K562 (cell line): ENCODE results near the gene ABI2. TPM values are rescaled to one million over a fixed set of nuclear protein-coding genes. Genes with fewer than 3 reads are reported as not detected.

ENCODE experiments used
- ATAC-seq: fragments of 200-7000 bp; cut with Tn5 transposase; 3 replicates; pipeline ENCODE4 v1.9.1; 2020; ENCODE audit warnings: moderate library complexity
- BruUV-seq: library from RNA; stranded (reverse); fragments of 400-500 nt; replicated peaks from 2 replicates; lab custom pipeline; 2021; lab: Mats Ljungman, UMichigan
- CTCF ChIA-PET: fragments of 300-600 bp; formaldehyde crosslinking; extraction: SDS; loops from one replicate; lab custom pipeline; 2021; ENCODE audit warnings: low intra/inter-chr PET ratio; lab: Yijun Ruan, JAX
- POLR2A ChIA-PET: fragments of 300-600, 350-650 bp; sonication (Branson Sonifier 250); formaldehyde crosslinking; extraction: SDS; loops from one replicate; lab custom pipeline; 2021; ENCODE audit warnings: antibody characterized with exemption, inconsistent platforms; lab: Yijun Ruan, JAX
- DNase-seq, 4 experiments: peaks; one replicate each; pipeline versions ENCODE4 v3.0.0 to v3.0.0-alpha.2; 2011 to 2018; ENCODE audit warnings: low spot score in 3 of 4, mixed read lengths in 3 of 4; ENCODE audit errors: extremely low read depth in 1 of 4
- FAIRE-seq: peaks from 2 replicates; lab custom pipeline; 2011; peaks lifted over from hg19 to GRCh38; lab: Jason Lieb, UNC
- H2AFZ ChIP-seq: 2 replicates; pipeline ENCODE4 v1.6.0; 2011; ENCODE audit warnings: low read depth, low read length, control low read depth, inconsistent platforms
- H3K27ac ChIP-seq: fragments of 200-600 bp; 3 replicates; pipeline ENCODE4 v1.8.0; 2011; ENCODE audit warnings: low read depth, mild to moderate bottlenecking, control low read depth, inconsistent platforms, low read length, moderate library complexity, mixed read lengths; ENCODE audit errors: extremely low read depth
- H3K27me3 ChIP-seq, 2 experiments: fragments of 300-600 bp in 1 of 2; 2 replicates in 1 of 2; 3 replicates in 1 of 2; pipeline versions ENCODE4 v1.6.0 to v1.8.0; 2011; ENCODE audit warnings: inconsistent platforms in 2 of 2, low read length in 2 of 2, mild to moderate bottlenecking in 1 of 2, mixed read lengths in 1 of 2, moderate library complexity in 1 of 2; ENCODE audit not compliant: control insufficient read depth in 2 of 2, insufficient read depth in 2 of 2
- H3K36me3 ChIP-seq: fragments of 300-600 bp; 3 replicates; pipeline ENCODE4 v1.8.0; 2011; ENCODE audit warnings: mild to moderate bottlenecking, low read length, inconsistent platforms; ENCODE audit not compliant: control insufficient read depth, insufficient read depth
- H3K4me1 ChIP-seq, 2 experiments: fragments of 200-600 bp in 1 of 2; replicated peaks in 1 of 2; 2 replicates in 1 of 2; 3 replicates in 1 of 2; pipeline versions ENCODE4 v1.5.1 to v1.8.0; 2011; ENCODE audit warnings: inconsistent platforms in 2 of 2, low read length in 2 of 2, mild to moderate bottlenecking in 1 of 2, mixed read lengths in 1 of 2, moderate library complexity in 1 of 2; ENCODE audit not compliant: control insufficient read depth in 2 of 2, insufficient read depth in 2 of 2
- H3K4me2 ChIP-seq: 2 replicates; pipeline ENCODE4 v1.6.1; 2011; ENCODE audit warnings: low read length, control low read depth, inconsistent platforms, mixed read lengths; ENCODE audit not compliant: insufficient read depth
- H3K4me3 ChIP-seq: fragments of 200-600 bp; sonication (generic), shearing (Covaris generic); 2 replicates; pipeline ENCODE4 v1.5.1; 2016; ENCODE audit warnings: control low read depth, inconsistent platforms
- H3K79me2 ChIP-seq: fragments of 200-600 bp; 3 replicates; pipeline ENCODE4 v1.8.0; 2011; ENCODE audit warnings: low read length, inconsistent platforms; ENCODE audit not compliant: control insufficient read depth, insufficient read depth
- H3K9ac ChIP-seq, 2 experiments: 2 replicates each; pipeline versions ENCODE4 v1.6.0 to v1.6.1; 2011; ENCODE audit warnings: low read depth in 2 of 2, low read length in 2 of 2, control low read depth in 1 of 2, inconsistent platforms in 1 of 2, mild to moderate bottlenecking in 1 of 2, mixed read lengths in 1 of 2; ENCODE audit not compliant: insufficient read depth in 1 of 2
- H3K9me1 ChIP-seq: one replicate; pipeline ENCODE4 v1.6.0; 2011; ENCODE audit warnings: inconsistent platforms, mild to moderate bottlenecking, low read length, moderate library complexity; ENCODE audit not compliant: control insufficient read depth, insufficient read depth
- H3K9me3 ChIP-seq: replicated peaks from 2 replicates; pipeline ENCODE4 v1.5.1; 2011; ENCODE audit warnings: low read depth, low read length, inconsistent platforms; ENCODE audit not compliant: control insufficient read depth, insufficient read depth
- H4K20me1 ChIP-seq: replicated peaks from 2 replicates; pipeline ENCODE4 v1.6.1; 2011; ENCODE audit warnings: low read length, inconsistent platforms, mixed read lengths; ENCODE audit not compliant: control insufficient read depth, insufficient read depth
- BRCA1 ChIP-seq, 2 experiments: fragments of 450-650 bp in 1 of 2; sonication (generic) in 1 of 2; formaldehyde crosslinking in 1 of 2; IDR thresholded peaks; 2 replicates each; pipeline versions ENCODE4 v1.5.0 to v1.6.1; 2017 to 2020; ENCODE audit warnings: mild to moderate bottlenecking in 1 of 2, missing genetic modification reagents in 1 of 2
- ELF2 ChIP-seq: fragments of 250-450 bp; sonication (Bioruptor Pico); IDR thresholded peaks from 2 replicates; pipeline ENCODE4 v1.5.0; 2021; ENCODE audit warnings: mild to moderate bottlenecking
- EZH2 ChIP-seq: IDR thresholded peaks from 2 replicates; pipeline ENCODE4 v1.6.1; 2012; ENCODE audit warnings: low read depth, mild to moderate bottlenecking, inconsistent platforms, low read length, borderline replicate concordance
- HSF4 ChIP-seq: fragments of 250-450 bp; sonication (Bioruptor Pico); IDR thresholded peaks from 2 replicates; pipeline ENCODE4 v2.1.2; 2022; ENCODE audit warnings: mild to moderate bottlenecking, moderate library complexity, borderline replicate concordance
- MCM7 ChIP-seq, 2 experiments: fragments of 450-650 bp; IDR thresholded peaks; 2 replicates each; pipeline ENCODE4 v1.6.1; 2016 to 2018
- MECOM ChIP-seq: fragments of 250-450 bp; sonication (Bioruptor Pico); IDR thresholded peaks from 2 replicates; pipeline ENCODE4 v1.8.0; 2022; ENCODE audit warnings: inconsistent platforms
- MYNN ChIP-seq, 2 experiments: sonication (generic); formaldehyde crosslinking in 1 of 2; IDR thresholded peaks; 2 replicates each; pipeline versions ENCODE4 v1.5.0 to v1.6.1; 2016 to 2020; ENCODE audit warnings: antibody characterized with exemption in 1 of 2, missing genetic modification reagents in 1 of 2
- SIRT6 ChIP-seq: IDR thresholded peaks from one replicate; pipeline ENCODE4 v1.6.1; 2012; ENCODE audit warnings: low read depth, mild to moderate bottlenecking, control low read depth, inconsistent platforms, low read length, moderate library complexity
- SMARCA5 ChIP-seq: fragments of 450-650 bp; IDR thresholded peaks from 2 replicates; pipeline ENCODE4 v1.6.1; 2016
- TCF3 ChIP-seq: sonication (generic); formaldehyde crosslinking; IDR thresholded peaks from 2 replicates; pipeline ENCODE4 v1.4.0; 2020; ENCODE audit warnings: mild to moderate bottlenecking, missing genetic modification reagents
- TEAD1 ChIP-seq, 2 experiments: fragments of 450-650 bp in 1 of 2; sonication (generic) in 1 of 2; formaldehyde crosslinking; IDR thresholded peaks; 2 replicates each; pipeline versions ENCODE4 v1.4.0 to v1.8.0; 2020 to 2022; ENCODE audit warnings: mild to moderate bottlenecking in 2 of 2, missing genetic modification reagents in 1 of 2
- ZNF507 ChIP-seq: conservative IDR thresholded peaks from 2 replicates; pipeline ENCODE4 v1.6.1; 2017; ENCODE audit warnings: missing genetic modification characterization, missing compliant biosample characterization
- WGBS: fragments of 100-300 bp; shearing (Covaris generic); methylation state at CpG from one replicate; pipeline ENCODE4 v1.1.6; 2016; ENCODE audit warnings: low coverage, mixed read lengths; ENCODE audit not compliant: insufficient coverage; ENCODE audit errors: missing lambda C conversion rate; 5-methylcytosine and 5-hydroxymethylcytosine counted together
- in situ Hi-C: fragments of 300-500 bp; cut with MboI; formaldehyde crosslinking; loops from 4 replicates; pipeline ENCODE4 v1.15.0; 2018; ENCODE audit warnings: inconsistent platforms, mixed read lengths
- intact Hi-C: fragments of 100-400 bp; cut with micrococcal nuclease; formaldehyde crosslinking; loops from 2 replicates; pipeline ENCODE4 v1.14.2; 2022
- polyA plus RNA-seq, 8 experiments: library from polyadenylated mRNA; depleted of rRNA in 4 of 8; stranded (reverse) in 5 of 8; unstranded in 3 of 8; fragments of >200 nt; fragmentation: Nextera tagmentation in 2 of 8; fragmentation: Illumina TruSeq in 1 of 8; extraction: Ambion mirVana in 2 of 8; extraction: Trizol in 1 of 8; gene quantifications; 2 replicates each; pipeline versions ENCODE4 v1.2.1 to v1.2.3, GENCODE V29; 2011 to 2014; ENCODE audit warnings: inconsistent platforms in 1 of 8, missing spikeins in 1 of 8
- total RNA-seq, 7 experiments: library from RNA; depleted of rRNA in 6 of 7; stranded (reverse); fragments of >200 nt in 6 of 7; fragmentation: Illumina TruSeq in 2 of 7; extraction: Trizol in 2 of 7; gene quantifications; 2 replicates each; pipeline versions ENCODE4 v1.2.1 to v1.2.3, GENCODE V29; 2011 to 2021; ENCODE audit warnings: low replicate concordance in 1 of 7
- TF ChIP-seq, protein P1 (sequence below): sonication (generic); formaldehyde crosslinking; IDR thresholded peaks from 2 replicates; pipeline ENCODE4 v1.8.1; 2022; ENCODE audit warnings: missing genetic modification reagents

Gene ABI2
- total and polyA plus RNA-seq, 9 of the 15 experiments (the other 6 are each of a cell fraction or from before 2014, with no cell fraction given) = 5.3 to 24.3 (median 12.2) TPM

DNA sequence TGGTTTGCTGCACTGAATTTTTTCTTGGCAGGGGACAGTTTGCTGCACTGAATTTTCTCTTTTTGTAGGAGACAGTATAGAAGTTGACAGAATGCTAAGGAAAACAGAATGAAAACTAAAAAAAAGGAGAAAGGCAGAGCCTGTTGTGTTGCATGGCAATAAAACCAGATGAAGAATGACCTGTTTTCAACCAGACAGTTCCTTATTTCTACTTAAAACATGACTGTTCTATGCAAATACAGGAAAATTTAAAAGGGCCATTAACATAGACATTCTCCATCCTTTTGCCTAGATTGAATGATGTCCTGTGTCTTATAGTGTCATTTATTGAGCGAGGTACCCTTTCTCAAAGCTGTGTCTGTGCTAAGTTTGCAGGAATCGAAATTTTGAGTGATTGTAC, 33.3 kb downstream of the ABI2 start:
- no peak overlapping the region for H3K27ac ChIP-seq
- H3K9ac ChIP-seq = no peak overlapping the region
- no TSS peak for BruUV-seq
- H4K20me1 ChIP-seq = no peaks in the 10 kb centered on the region
- DNase-seq = no peak
- TF ChIP-seq HSF4 (CRISPR knock-in tag) = no peak
- TF ChIP-seq TCF3 = no peak
- no peak for TF ChIP-seq MYNN (IDR thresholded peaks at IDR 0.05)
- no peak for TF ChIP-seq MYNN (CRISPR knock-in tag; IDR thresholded peaks at IDR 0.05)
- no peaks in the 10 kb centered on the region for H3K27me3 ChIP-seq
- CTCF ChIA-PET = no interaction called here
- no peaks in the 10 kb centered on the region for H3K9me3 ChIP-seq
- H3K36me3 ChIP-seq = no peaks in the 10 kb centered on the region
- POLR2A ChIA-PET = interaction anchor here (0.6 kb wide), 1 partner anchor 596 kb away, joined by 3 read pairs; no protein-coding TSS in a partner anchor
- H3K4me3 ChIP-seq = no peak overlapping the region
- H2AFZ ChIP-seq = no peak overlapping the region
- in situ Hi-C loops = no loop called here
- FAIRE-seq = no peak
- no peaks in the 10 kb centered on the region for H3K79me2 ChIP-seq
- intact Hi-C loops = no loop called here
- H3K4me2 ChIP-seq = no peak overlapping the region
- no peaks in the 10 kb centered on the region for H3K9me1 ChIP-seq
- no peak for ATAC-seq
- 44% methylated on average over 2 of the region's 2 CpGs for WGBS
- H3K4me1 ChIP-seq = peaks cover 2% of the 10 kb centered on the region in 2 experiments; a peak in 2 of 5 replicates

- no peak for ATAC-seq
- Histone ChIP-seq H3K9me3 (no peaks in the 10 kb centered on the region), H3K4me3 (no peak overlapping the region), H3K4me1 (peaks cover 2% of the 10 kb centered on the region in 2 experiments; a peak in 2 of 5 replicates), H3K9ac (no peak overlapping the region), H3K9me1 (no peaks in the 10 kb centered on the region), H3K27me3 (no peaks in the 10 kb centered on the region), H2AFZ (no peak overlapping the region), H3K4me2 (no peak overlapping the region), H3K79me2 (no peaks in the 10 kb centered on the region), H3K27ac (no peak overlapping the region), H3K36me3 (no peaks in the 10 kb centered on the region), H4K20me1 (no peaks in the 10 kb centered on the region)
- no peak for FAIRE-seq
- no TSS peak for BruUV-seq
- ChIA-PET POLR2A (interaction anchor here (0.6 kb wide), 1 partner anchor 597 kb away, joined by 3 read pairs; no protein-coding TSS in a partner anchor), CTCF (no interaction called here)
- in situ Hi-C loops = no loop called here
- intact Hi-C loops = no loop called here
- TF ChIP-seq SMARCA5 (no peak), TEAD1 (CRISPR knock-in tag; IDR thresholded peaks at IDR 0.05) (no peak), MCM7 (IDR thresholded peaks at IDR 0.05) (no peak), EZH2 (no peak), MECOM (CRISPR knock-in tag) (no peak), ZNF507 (no peak), BRCA1 (IDR thresholded peaks at IDR 0.05) (no peak), BRCA1 (CRISPR knock-in tag; IDR thresholded peaks at IDR 0.05) (no peak), ELF2 (CRISPR knock-in tag) (no peak), SIRT6 (no peak)
- TF ChIP-seq, protein P1, sequence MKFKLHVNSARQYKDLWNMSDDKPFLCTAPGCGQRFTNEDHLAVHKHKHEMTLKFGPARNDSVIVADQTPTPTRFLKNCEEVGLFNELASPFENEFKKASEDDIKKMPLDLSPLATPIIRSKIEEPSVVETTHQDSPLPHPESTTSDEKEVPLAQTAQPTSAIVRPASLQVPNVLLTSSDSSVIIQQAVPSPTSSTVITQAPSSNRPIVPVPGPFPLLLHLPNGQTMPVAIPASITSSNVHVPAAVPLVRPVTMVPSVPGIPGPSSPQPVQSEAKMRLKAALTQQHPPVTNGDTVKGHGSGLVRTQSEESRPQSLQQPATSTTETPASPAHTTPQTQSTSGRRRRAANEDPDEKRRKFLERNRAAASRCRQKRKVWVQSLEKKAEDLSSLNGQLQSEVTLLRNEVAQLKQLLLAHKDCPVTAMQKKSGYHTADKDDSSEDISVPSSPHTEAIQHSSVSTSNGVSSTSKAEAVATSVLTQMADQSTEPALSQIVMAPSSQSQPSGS (CRISPR knock-in tag) = no peak
- no peak for DNase-seq
These were observed 33.7 kb downstream of the ABI2 start for GRCh38 chr2:203361922-203362321.
